HCT116 (cell line): ENCODE measurements around the gene ATP8A1. TPM values are rescaled to one million over a fixed set of nuclear protein-coding genes. Genes with fewer than 3 reads are reported as not detected.

Source experiments
- ATAC-seq: fragments of 200-7000 bp; cut with Tn5 transposase; 2 replicates; pipeline ENCODE4 v1.9.1; 2020; ENCODE audit warnings: mild to moderate bottlenecking, moderate library complexity
- BruUV-seq: library from RNA; stranded (reverse); fragments of 400-500 nt; replicated peaks from 2 replicates; lab custom pipeline; 2021; lab: Mats Ljungman, UMichigan
- CTCF ChIA-PET: fragments of 300-600 bp; sonication (Branson Sonifier 250); formaldehyde crosslinking; loops from one replicate; lab custom pipeline; 2021; ENCODE audit warnings: antibody characterized with exemption; lab: Charles Lee
- POLR2A ChIA-PET: fragments of 300-600, 350-600 bp; sonication (Branson Sonifier 250); formaldehyde crosslinking; loops from one replicate; lab custom pipeline; 2021; ENCODE audit warnings: antibody characterized with exemption; lab: Charles Lee
- RAD21 ChIA-PET, 2 experiments: fragments of 300-600 bp; sonication (Branson Sonifier 250); formaldehyde crosslinking; loops; one replicate each; lab custom pipeline; 2023; ENCODE audit warnings: low total read pairs in 2 of 2; ENCODE audit not compliant: uncharacterized antibody in 2 of 2, unreplicated experiment in 2 of 2, low non-redundant PET in 1 of 2; lab: Charles Lee
- DNase-seq: peaks from one replicate; pipeline ENCODE4 v3.0.0-alpha.2; 2010; ENCODE audit warnings: low read depth, low spot score
- H2AFZ ChIP-seq: fragments of 200-600 bp; shearing (Covaris generic), sonication (generic); 2 replicates; pipeline ENCODE4 v1.6.1; 2017; ENCODE audit warnings: low read depth, mixed run types, mixed read lengths, antibody characterized with exemption, low read length; ENCODE audit not compliant: poor library complexity, severe bottlenecking
- H3K27ac ChIP-seq: 2 replicates; pipeline ENCODE4 v1.5.1; 2012; ENCODE audit warnings: low read depth, low read length
- H3K27me3 ChIP-seq: fragments of 200-600 bp; sonication (generic); 2 replicates; pipeline ENCODE4 v1.6.1; 2016; ENCODE audit warnings: mixed run types, low read length, mixed read lengths; ENCODE audit not compliant: insufficient read depth
- H3K36me3 ChIP-seq, 2 experiments: fragments of 200-500 bp in 1 of 2; fragments of 200-600 bp in 1 of 2; sonication (Bioruptor generic) in 1 of 2; sonication (generic) in 1 of 2; 2 replicates each; pipeline versions ENCODE4 v1.5.1 to v1.6.1; 2014 to 2016; ENCODE audit warnings: low read length in 2 of 2, inconsistent platforms in 1 of 2, mixed read lengths in 1 of 2, mixed run types in 1 of 2; ENCODE audit not compliant: insufficient read depth in 2 of 2, control insufficient read depth in 1 of 2
- H3K4me1 ChIP-seq, 2 experiments: fragments of 200-600 bp in 1 of 2; sonication (generic) in 1 of 2; 2 replicates each; pipeline versions ENCODE4 v1.5.1 to v1.6.1; 2012 to 2017; ENCODE audit warnings: low read length in 2 of 2, inconsistent platforms in 1 of 2, mild to moderate bottlenecking in 1 of 2, mixed read lengths in 1 of 2, mixed run types in 1 of 2, moderate library complexity in 1 of 2; ENCODE audit not compliant: insufficient read depth in 2 of 2, control insufficient read depth in 1 of 2
- H3K4me2 ChIP-seq: fragments of 200-600 bp; sonication (generic); 2 replicates; pipeline ENCODE4 v1.6.1; 2017; ENCODE audit warnings: mixed run types, low read length, mixed read lengths
- H3K4me3 ChIP-seq, 2 experiments: fragments of 200-600 bp in 1 of 2; sonication (generic) in 1 of 2; replicated peaks in 1 of 2; 2 replicates each; pipeline ENCODE4 v1.5.1; 2011 to 2016; ENCODE audit warnings: low read length in 2 of 2, control low read depth in 1 of 2, low read depth in 1 of 2, mild to moderate bottlenecking in 1 of 2, mixed read lengths in 1 of 2, mixed run types in 1 of 2
- H3K79me2 ChIP-seq: fragments of 200-600 bp; sonication (generic); 2 replicates; pipeline ENCODE4 v1.6.1; 2017; ENCODE audit warnings: mild to moderate bottlenecking, mixed run types, low read length, moderate library complexity, mixed read lengths; ENCODE audit not compliant: insufficient read depth
- H3K9ac ChIP-seq: fragments of 200-600 bp; sonication (generic); 2 replicates; pipeline ENCODE4 v1.6.1; 2016; ENCODE audit warnings: low read length, mixed read lengths
- H3K9me2 ChIP-seq: fragments of 200-600 bp; sonication (generic), shearing (Covaris generic); 2 replicates; pipeline ENCODE4 v1.6.1; 2017; ENCODE audit warnings: mixed run types, mild to moderate bottlenecking, moderate library complexity; ENCODE audit not compliant: insufficient read depth
- H3K9me3 ChIP-seq, 2 experiments: fragments of 200-500 bp in 1 of 2; fragments of 200-600 bp in 1 of 2; sonication (Bioruptor generic) in 1 of 2; sonication (generic) in 1 of 2; 2 replicates each; pipeline ENCODE4 v1.6.1; 2014 to 2017; ENCODE audit warnings: low read length in 2 of 2, mixed read lengths in 2 of 2, inconsistent platforms in 1 of 2, low read depth in 1 of 2, mild to moderate bottlenecking in 1 of 2, mixed run types in 1 of 2, moderate library complexity in 1 of 2; ENCODE audit not compliant: control insufficient read depth in 1 of 2, insufficient read depth in 1 of 2
- H4K20me1 ChIP-seq: fragments of 200-600 bp; sonication (generic), shearing (Covaris generic); 2 replicates; pipeline ENCODE4 v1.6.1; 2017; ENCODE audit warnings: mixed run types, mild to moderate bottlenecking, moderate library complexity; ENCODE audit not compliant: insufficient read depth
- ATF3 ChIP-seq: IDR thresholded peaks from 2 replicates; pipeline ENCODE4 v1.6.1; 2012
- CEBPB ChIP-seq: IDR thresholded peaks from 2 replicates; pipeline ENCODE4 v1.6.1; 2012; ENCODE audit warnings: low read depth
- EGR1 ChIP-seq: IDR thresholded peaks from 2 replicates; pipeline ENCODE4 v1.6.1; 2012; ENCODE audit warnings: low read depth
- ELF1 ChIP-seq: IDR thresholded peaks from 2 replicates; pipeline ENCODE4 v1.6.1; 2012; ENCODE audit warnings: low read depth, borderline replicate concordance
- EZH2 ChIP-seq: fragments of 200-600 bp; sonication (generic); IDR thresholded peaks from 2 replicates; pipeline ENCODE4 v1.6.1; 2017; ENCODE audit warnings: antibody characterized with exemption, mixed run types
- POLR2A ChIP-seq: IDR thresholded peaks from 2 replicates; pipeline ENCODE4 v1.7.0; 2011; ENCODE audit warnings: borderline replicate concordance; ENCODE audit not compliant: insufficient read depth, insufficient read length; ENCODE audit errors: extremely low read depth
- REST ChIP-seq: IDR thresholded peaks from 2 replicates; pipeline ENCODE4 v1.6.1; 2012; ENCODE audit warnings: low read depth
- SIN3A ChIP-seq: IDR thresholded peaks from 2 replicates; pipeline ENCODE4 v1.6.1; 2012; ENCODE audit warnings: low read depth
- SRF ChIP-seq: IDR thresholded peaks from 2 replicates; pipeline ENCODE4 v1.6.1; 2012; ENCODE audit warnings: low read depth
- TCF7L2 ChIP-seq: IDR thresholded peaks from 2 replicates; pipeline ENCODE4 v1.7.0; 2011; ENCODE audit warnings: borderline replicate concordance, inconsistent platforms; ENCODE audit not compliant: insufficient read depth, insufficient read length; ENCODE audit errors: extremely low read depth
- ZBTB33 ChIP-seq: IDR thresholded peaks from 2 replicates; pipeline ENCODE4 v1.6.1; 2011; ENCODE audit warnings: mild to moderate bottlenecking, low read length, moderate library complexity; ENCODE audit not compliant: insufficient replicate concordance; ENCODE audit errors: extremely low read depth
- intact Hi-C: fragments of 100-400 bp; cut with micrococcal nuclease; formaldehyde crosslinking; loops from 2 replicates; pipeline ENCODE4 v1.10.0; 2022
- total RNA-seq: library from RNA; stranded (reverse); gene quantifications from one replicate; pipeline ENCODE4 v1.2.1, GENCODE V29; 2021; ENCODE audit not compliant: unreplicated experiment

Gene ATP8A1
- total RNA-seq, 1 experiment from 2014 or later: 1.9 TPM

GRCh38 chr4:42453612-42454011, 203.3 kb downstream of the ATP8A1 start:
- TF ChIP-seq EZH2 (no peak), SIN3A (no peak), SRF (no peak), TCF7L2 (no peak), REST (no peak), ATF3 (no peak), ZBTB33 (no peak), ELF1 (no peak), POLR2A (no peak), EGR1 (no peak), CEBPB (no peak)
- H3K36me3 ChIP-seq: no peaks in the 10 kb centered on the region
- H3K27ac ChIP-seq: no peak overlapping the region
- H3K9me3 ChIP-seq: no peaks in the 10 kb centered on the region
- no peak overlapping the region for H3K9ac ChIP-seq
- no TSS peak for BruUV-seq
- no peak overlapping the region for H3K4me3 ChIP-seq
- H4K20me1 ChIP-seq: no peaks in the 10 kb centered on the region
- H2AFZ ChIP-seq: no peak overlapping the region
- ATAC-seq (no peak), DNase-seq (no peak)
- POLR2A ChIA-PET: no interaction called here
- RAD21 ChIA-PET: no interaction called here
- H3K4me1 ChIP-seq: no peaks in the 10 kb centered on the region
- no peaks in the 10 kb centered on the region for H3K79me2 ChIP-seq
- H3K27me3 ChIP-seq: no peaks in the 10 kb centered on the region
- no peak overlapping the region for H3K4me2 ChIP-seq
- H3K9me2 ChIP-seq: no peaks in the 10 kb centered on the region
- intact Hi-C loops: no loop called here
- CTCF ChIA-PET: no interaction called here
